ENCODE measurements around the gene NOD2. TPM values are rescaled to one million over a fixed set of nuclear protein-coding genes. Genes with fewer than 3 reads are reported as not detected.

NOD2 gene
- total and polyA plus RNA-seq, 2 donors (not counting 1 experiment from before 2014, with no cell fraction given): 0.50 TPM; not detected in 1

- Histone ChIP-seq H3K79me2 (ENCODE audit: control insufficient read depth, insufficient read depth, low read length) (no peaks in the 10 kb centered on the region), H3K36me3 (ENCODE audit: control insufficient read depth, insufficient read depth, low read length) (no peaks in the 10 kb centered on the region), H3K9me3 (ENCODE audit: control insufficient read depth, insufficient read depth, low read depth, low read length) (no peaks in the 10 kb centered on the region), H3K27ac (ENCODE audit: insufficient read depth, low read length) (no peak overlapping the region), H3K4me2 (ENCODE audit: extremely low read depth, insufficient read depth, low read length) (no peak overlapping the region), H3K9ac (ENCODE audit: insufficient read depth, low read length) (no peak overlapping the region), H3K4me3 (replicated peaks in 1 of 4; ENCODE audit: control extremely low read depth in 1 of 4, insufficient read depth in 1 of 4, low read depth in 3 of 4, low read length in 4 of 4) (no peak overlapping the region), H2AFZ (ENCODE audit: low read length) (no peak overlapping the region), H3K4me1 (ENCODE audit: control insufficient read depth, extremely low read depth, insufficient read depth, low read length) (no peaks in the 10 kb centered on the region), H3K27me3 (ENCODE audit: control insufficient read depth, insufficient read depth, low read length) (no peaks in the 10 kb centered on the region), H4K20me1 (ENCODE audit: control insufficient read depth, extremely low read depth, insufficient read depth, low read length) (no peaks in the 10 kb centered on the region)
- no peak for TF ChIP-seq EZH2 (IDR thresholded peaks at IDR 0.05; ENCODE audit: low read length, missing control alignments)
- TF ChIP-seq, protein P1, sequence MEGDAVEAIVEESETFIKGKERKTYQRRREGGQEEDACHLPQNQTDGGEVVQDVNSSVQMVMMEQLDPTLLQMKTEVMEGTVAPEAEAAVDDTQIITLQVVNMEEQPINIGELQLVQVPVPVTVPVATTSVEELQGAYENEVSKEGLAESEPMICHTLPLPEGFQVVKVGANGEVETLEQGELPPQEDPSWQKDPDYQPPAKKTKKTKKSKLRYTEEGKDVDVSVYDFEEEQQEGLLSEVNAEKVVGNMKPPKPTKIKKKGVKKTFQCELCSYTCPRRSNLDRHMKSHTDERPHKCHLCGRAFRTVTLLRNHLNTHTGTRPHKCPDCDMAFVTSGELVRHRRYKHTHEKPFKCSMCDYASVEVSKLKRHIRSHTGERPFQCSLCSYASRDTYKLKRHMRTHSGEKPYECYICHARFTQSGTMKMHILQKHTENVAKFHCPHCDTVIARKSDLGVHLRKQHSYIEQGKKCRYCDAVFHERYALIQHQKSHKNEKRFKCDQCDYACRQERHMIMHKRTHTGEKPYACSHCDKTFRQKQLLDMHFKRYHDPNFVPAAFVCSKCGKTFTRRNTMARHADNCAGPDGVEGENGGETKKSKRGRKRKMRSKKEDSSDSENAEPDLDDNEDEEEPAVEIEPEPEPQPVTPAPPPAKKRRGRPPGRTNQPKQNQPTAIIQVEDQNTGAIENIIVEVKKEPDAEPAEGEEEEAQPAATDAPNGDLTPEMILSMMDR (conservative IDR thresholded peaks at IDR 0.05 in 1 of 2, IDR thresholded peaks at IDR 0.05 in 1 of 2; ENCODE audit: low read depth in 1 of 2, low read length in 2 of 2): no peak
- DNase-seq (ENCODE audit: low read depth in 2 of 2): no peak
Measured at GRCh38 chr16:50704245-50704644, 10.8 kb downstream of the NOD2 start.

GRCh38 chr16:50705436-50706110, 12.2 kb downstream of the NOD2 start:
- Histone ChIP-seq H3K4me1 (ENCODE audit: control insufficient read depth, extremely low read depth, insufficient read depth, low read length) (no peaks in the 10 kb centered on the region), H3K79me2 (ENCODE audit: control insufficient read depth, insufficient read depth, low read length) (no peaks in the 10 kb centered on the region), H3K4me2 (ENCODE audit: extremely low read depth, insufficient read depth, low read length) (no peak overlapping the region), H3K4me3 (replicated peaks in 1 of 4; ENCODE audit: control extremely low read depth in 1 of 4, insufficient read depth in 1 of 4, low read depth in 3 of 4, low read length in 4 of 4) (no peak overlapping the region), H3K36me3 (ENCODE audit: control insufficient read depth, insufficient read depth, low read length) (no peaks in the 10 kb centered on the region), H3K9ac (ENCODE audit: insufficient read depth, low read length) (no peak overlapping the region), H4K20me1 (ENCODE audit: control insufficient read depth, extremely low read depth, insufficient read depth, low read length) (no peaks in the 10 kb centered on the region), H2AFZ (ENCODE audit: low read length) (no peak overlapping the region), H3K27me3 (ENCODE audit: control insufficient read depth, insufficient read depth, low read length) (no peaks in the 10 kb centered on the region), H3K9me3 (ENCODE audit: control insufficient read depth, insufficient read depth, low read depth, low read length) (no peaks in the 10 kb centered on the region), H3K27ac (ENCODE audit: insufficient read depth, low read length) (no peak overlapping the region)
- TF ChIP-seq, protein P1 (conservative IDR thresholded peaks at IDR 0.05 in 1 of 2, IDR thresholded peaks at IDR 0.05 in 1 of 2; ENCODE audit: low read depth in 1 of 2, low read length in 2 of 2): no peak
- no peak for TF ChIP-seq EZH2 (IDR thresholded peaks at IDR 0.05; ENCODE audit: low read length, missing control alignments)
- no peak for DNase-seq (ENCODE audit: low read depth in 2 of 2)

DNA sequence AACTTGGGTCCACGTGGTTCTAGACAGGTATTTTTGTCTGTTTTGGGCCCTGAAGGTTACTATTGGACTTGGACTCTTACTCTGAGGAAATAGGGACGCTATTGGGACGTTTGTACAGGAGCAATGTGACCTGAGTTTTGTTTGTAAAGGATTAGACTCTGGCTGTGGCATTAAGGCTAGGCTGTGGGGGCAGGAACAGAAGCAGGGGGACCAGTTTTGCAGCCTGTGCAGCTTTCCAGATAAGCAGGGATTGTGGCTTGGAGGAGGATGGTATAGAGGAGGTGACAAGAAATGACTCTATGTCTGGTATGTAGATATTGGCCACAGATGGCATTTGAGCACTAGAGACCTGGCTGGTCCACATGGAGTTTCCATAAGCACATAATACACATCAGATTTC, 12.8 kb downstream of the NOD2 start:
- TF ChIP-seq, protein P1 (conservative IDR thresholded peaks at IDR 0.05 in 1 of 2, IDR thresholded peaks at IDR 0.05 in 1 of 2; ENCODE audit: low read depth in 1 of 2, low read length in 2 of 2): no peak
- no peak for TF ChIP-seq EZH2 (IDR thresholded peaks at IDR 0.05; ENCODE audit: low read length, missing control alignments)
- H3K79me2 ChIP-seq (ENCODE audit: control insufficient read depth, insufficient read depth, low read length): no peaks in the 10 kb centered on the region
- H2AFZ ChIP-seq (ENCODE audit: low read length): no peak overlapping the region
- H3K9ac ChIP-seq (ENCODE audit: insufficient read depth, low read length): no peak overlapping the region
- no peaks in the 10 kb centered on the region for H3K4me1 ChIP-seq (ENCODE audit: control insufficient read depth, extremely low read depth, insufficient read depth, low read length)
- H3K27ac ChIP-seq (ENCODE audit: insufficient read depth, low read length): no peak overlapping the region
- no peaks in the 10 kb centered on the region for H4K20me1 ChIP-seq (ENCODE audit: control insufficient read depth, extremely low read depth, insufficient read depth, low read length)
- no peaks in the 10 kb centered on the region for H3K27me3 ChIP-seq (ENCODE audit: control insufficient read depth, insufficient read depth, low read length)
- DNase-seq (ENCODE audit: low read depth in 2 of 2): no peak
- H3K9me3 ChIP-seq (ENCODE audit: control insufficient read depth, insufficient read depth, low read depth, low read length): no peaks in the 10 kb centered on the region
- H3K36me3 ChIP-seq (ENCODE audit: control insufficient read depth, insufficient read depth, low read length): no peaks in the 10 kb centered on the region
- H3K4me2 ChIP-seq (ENCODE audit: extremely low read depth, insufficient read depth, low read length): no peak overlapping the region
- H3K4me3 ChIP-seq (replicated peaks in 1 of 4; ENCODE audit: control extremely low read depth in 1 of 4, insufficient read depth in 1 of 4, low read depth in 3 of 4, low read length in 4 of 4): no peak overlapping the region
